MM.1S (cell line): ENCODE data around the gene BANP.
"Not testable (repeated sequence)": the region's sequence is repeated elsewhere in the genome, so short reads cannot be mapped to it uniquely, and the experiment has no call there.

Source experiments
- DNase-seq: peaks from one replicate; pipeline ENCODE4 v3.0.0-alpha.2; 2015
- H2AFZ ChIP-seq: fragments of 300-600 bp; sonication (generic); 2 replicates; pipeline ENCODE4 v1.6.0; 2016; ENCODE audit warnings: antibody characterized with exemption, low read length
- H3F3A ChIP-seq: fragments of 300-600 bp; sonication (generic); 2 replicates; pipeline ENCODE4 v1.6.1; 2016; ENCODE audit warnings: mild to moderate bottlenecking, antibody characterized with exemption, low read length, moderate library complexity, mixed read lengths; ENCODE audit not compliant: insufficient read depth
- H3K27ac ChIP-seq: fragments of 300-600 bp; sonication (generic); 2 replicates; pipeline ENCODE4 v1.5.1; 2016; ENCODE audit warnings: mild to moderate bottlenecking, low read length
- H3K27me3 ChIP-seq: fragments of 300-600 bp; sonication (generic); replicated peaks from 2 replicates; pipeline ENCODE4 v1.6.0; 2016; ENCODE audit warnings: low read length; ENCODE audit not compliant: insufficient read depth
- H3K36me3 ChIP-seq: fragments of 300-600 bp; sonication (generic); replicated peaks from 2 replicates; pipeline ENCODE4 v1.6.1; 2016; ENCODE audit warnings: mild to moderate bottlenecking, low read length, mixed read lengths; ENCODE audit not compliant: insufficient read depth
- H3K4me1 ChIP-seq: fragments of 300-600 bp; sonication (generic); 2 replicates; pipeline ENCODE4 v1.6.1; 2016; ENCODE audit warnings: low read length, mixed read lengths
- H3K4me2 ChIP-seq: fragments of 300-600 bp; sonication (generic); 2 replicates; pipeline ENCODE4 v1.6.0; 2016; ENCODE audit warnings: low read depth, low read length
- H3K4me3 ChIP-seq: fragments of 300-600 bp; sonication (generic); 2 replicates; pipeline ENCODE4 v1.5.1; 2016; ENCODE audit warnings: low read length, mixed read lengths
- H3K79me2 ChIP-seq: fragments of 300-600 bp; sonication (generic); 2 replicates; pipeline ENCODE4 v1.6.1; 2016; ENCODE audit warnings: mixed run types, low read length, mixed read lengths
- H3K9ac ChIP-seq: fragments of 300-600 bp; sonication (generic); 2 replicates; pipeline ENCODE4 v1.6.1; 2016; ENCODE audit warnings: low read length, mixed read lengths
- H3K9me2 ChIP-seq: fragments of 300-600 bp; sonication (generic); replicated peaks from 2 replicates; pipeline ENCODE4 v1.6.1; 2016; ENCODE audit warnings: mild to moderate bottlenecking, low read length, mixed read lengths; ENCODE audit not compliant: insufficient read depth
- H3K9me3 ChIP-seq: fragments of 300-600 bp; sonication (generic); replicated peaks from 2 replicates; pipeline ENCODE4 v1.6.1; 2016; ENCODE audit warnings: mild to moderate bottlenecking, low read length, mixed read lengths; ENCODE audit not compliant: insufficient read depth
- H4K20me1 ChIP-seq: fragments of 300-600 bp; sonication (generic); 2 replicates; pipeline ENCODE4 v1.6.1; 2016; ENCODE audit warnings: mild to moderate bottlenecking, low read length, moderate library complexity, mixed read lengths; ENCODE audit not compliant: insufficient read depth
- CTCF ChIP-seq: fragments of 300-600 bp; sonication (generic); IDR thresholded peaks from 2 replicates; pipeline ENCODE4 v1.5.1; 2016; ENCODE audit warnings: antibody characterized with exemption, low read length, mixed read lengths
- EZH2 ChIP-seq: fragments of 300-600 bp; sonication (generic); optimal IDR thresholded peaks from 2 replicates; pipeline ENCODE3; 2017; ENCODE audit warnings: low read depth, mild to moderate bottlenecking, antibody characterized with exemption, low read length, mixed read lengths
- EZH2phosphoT487 ChIP-seq: fragments of 300-600 bp; sonication (generic); IDR thresholded peaks from 2 replicates; pipeline ENCODE4 v1.6.1; 2018; ENCODE audit warnings: antibody characterized with exemption, low read length

BANP gene

GRCh38 chr16:88076211-88076931 is 125.1 kb downstream of the BANP start:
- Histone ChIP-seq H3K9me2 (no peaks in the 10 kb centered on the region), H3K4me2 (no peak overlapping the region)

GRCh38 chr16:88076932-88077320 is 125.7 kb downstream of the BANP start:
- not testable (repeated sequence) for H4K20me1 ChIP-seq, H3K27me3 ChIP-seq, H3K27ac ChIP-seq, H3F3A ChIP-seq, H3K79me2 ChIP-seq, H3K9me3 ChIP-seq, H3K4me3 ChIP-seq, H3K9ac ChIP-seq, H3K4me1 ChIP-seq, DNase-seq, H2AFZ ChIP-seq, H3K4me2 ChIP-seq, H3K9me2 ChIP-seq, H3K36me3 ChIP-seq

More at GRCh38 chr16:88076211-88076931, 125.1 kb downstream of the BANP start:
- H3K27ac ChIP-seq: no peak overlapping the region
- no peaks in the 10 kb centered on the region for H3K27me3 ChIP-seq
- H3K4me1 ChIP-seq: no peaks in the 10 kb centered on the region
- no peak for DNase-seq
- no peaks in the 10 kb centered on the region for H3K36me3 ChIP-seq
- H2AFZ ChIP-seq: no peak overlapping the region
- H3K9ac ChIP-seq: no peak overlapping the region
- no peaks in the 10 kb centered on the region for H3F3A ChIP-seq
- H3K4me3 ChIP-seq: no peak overlapping the region
- no peaks in the 10 kb centered on the region for H4K20me1 ChIP-seq
- H3K9me3 ChIP-seq: no peaks in the 10 kb centered on the region
- no peak for TF ChIP-seq CTCF
- TF ChIP-seq EZH2: no peak
- no peak for TF ChIP-seq EZH2phosphoT487
- H3K79me2 ChIP-seq: no peaks in the 10 kb centered on the region

- no peak overlapping the region for H3K27ac ChIP-seq
- H3K27me3 ChIP-seq: no peaks in the 10 kb centered on the region
- H3K9me3 ChIP-seq: no peaks in the 10 kb centered on the region
- TF ChIP-seq EZH2: no peak
- TF ChIP-seq CTCF: no peak
- no peak for TF ChIP-seq EZH2phosphoT487
- no peak overlapping the region for H2AFZ ChIP-seq
- no peaks in the 10 kb centered on the region for H3K79me2 ChIP-seq
- H3K9me2 ChIP-seq: no peaks in the 10 kb centered on the region
- no peaks in the 10 kb centered on the region for H3F3A ChIP-seq
- no peak overlapping the region for H3K4me3 ChIP-seq
- H3K9ac ChIP-seq: no peak overlapping the region
- H3K4me2 ChIP-seq: no peak overlapping the region
- DNase-seq: no peak
- H3K4me1 ChIP-seq: no peaks in the 10 kb centered on the region
- H4K20me1 ChIP-seq: no peaks in the 10 kb centered on the region
- H3K36me3 ChIP-seq: no peaks in the 10 kb centered on the region
Observed at GRCh38 chr16:88077328-88078108, 126.3 kb downstream of the BANP start.
